CD4-positive, alpha-beta T cell treated with Interleukin-17A for 4 hours (primary cell): ENCODE measurements around the gene CHST4.
"Not testable (repeated sequence)": the region's sequence is repeated elsewhere in the genome, so short reads cannot be mapped to it uniquely, and the experiment has no call there.

Experiments
- DNase-seq: peaks from one replicate; pipeline ENCODE4 v3.0.0-alpha.2; 2020; ENCODE audit warnings: mixed read lengths

The CHST4 gene

DNA sequence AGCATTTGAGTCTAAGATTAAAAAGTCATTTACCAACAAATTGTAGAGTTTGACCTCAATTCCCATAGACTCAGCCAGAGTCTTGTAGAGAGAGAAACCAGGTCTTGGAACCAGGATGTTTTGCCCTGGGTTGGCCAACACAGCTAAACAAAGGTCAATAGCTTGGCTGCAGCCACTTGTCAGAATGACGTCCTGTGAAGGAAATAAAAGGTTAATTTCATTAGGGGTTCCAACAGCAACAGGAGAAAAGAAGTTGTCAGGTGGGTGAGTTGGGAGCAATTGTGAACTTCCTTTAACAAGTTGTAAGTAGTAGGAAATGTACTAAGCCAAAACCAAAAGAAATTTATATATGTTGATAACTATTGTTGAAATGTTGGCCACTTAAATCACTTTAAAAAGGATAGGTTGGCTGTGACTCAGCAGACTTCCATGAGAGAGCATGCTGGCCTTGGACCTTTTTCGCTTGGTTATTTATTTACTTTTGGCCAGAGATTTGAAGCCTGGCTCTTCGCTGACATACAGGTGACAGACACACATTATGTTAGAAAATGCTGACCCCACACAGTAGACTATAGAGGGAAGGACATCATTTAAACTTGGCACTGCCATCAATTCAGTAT, 46.4 kb downstream of the CHST4 start:
- no peak for DNase-seq

DNA sequence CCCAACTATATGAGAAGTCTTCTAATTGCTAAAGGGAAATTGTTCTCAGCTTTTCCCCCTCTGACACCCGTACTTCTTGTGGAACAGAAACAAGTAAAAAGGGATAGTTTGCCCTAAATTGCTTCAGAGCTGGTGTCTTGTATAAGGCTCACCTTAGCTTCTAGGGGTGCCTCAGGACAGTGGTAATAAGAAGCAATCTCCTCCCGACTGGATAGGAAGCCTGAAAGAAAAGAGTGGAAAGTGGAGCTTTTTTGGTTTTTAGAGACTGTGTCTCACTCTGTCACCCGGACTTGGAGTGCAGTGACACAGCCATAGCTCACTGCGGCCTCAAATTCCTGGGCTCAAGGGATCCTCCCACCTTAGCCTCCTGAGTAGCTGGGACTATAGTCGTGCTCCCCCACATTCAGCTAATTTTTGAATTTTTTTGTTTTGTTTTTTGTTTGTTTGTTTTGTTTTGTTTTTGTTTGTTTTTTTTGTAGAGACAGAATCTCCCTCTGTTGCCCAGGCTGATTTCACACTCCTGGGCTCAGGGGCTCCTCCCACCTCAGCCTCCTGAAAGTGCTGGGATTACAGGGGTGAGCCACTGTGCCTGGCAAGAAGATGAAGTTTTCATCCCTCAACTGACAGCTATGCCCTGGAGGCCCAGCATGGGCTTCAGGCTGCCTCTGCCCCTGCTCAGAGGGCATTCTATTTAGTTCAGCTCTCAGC, 47.3 kb downstream of the CHST4 start:
- no peak for DNase-seq

DNA sequence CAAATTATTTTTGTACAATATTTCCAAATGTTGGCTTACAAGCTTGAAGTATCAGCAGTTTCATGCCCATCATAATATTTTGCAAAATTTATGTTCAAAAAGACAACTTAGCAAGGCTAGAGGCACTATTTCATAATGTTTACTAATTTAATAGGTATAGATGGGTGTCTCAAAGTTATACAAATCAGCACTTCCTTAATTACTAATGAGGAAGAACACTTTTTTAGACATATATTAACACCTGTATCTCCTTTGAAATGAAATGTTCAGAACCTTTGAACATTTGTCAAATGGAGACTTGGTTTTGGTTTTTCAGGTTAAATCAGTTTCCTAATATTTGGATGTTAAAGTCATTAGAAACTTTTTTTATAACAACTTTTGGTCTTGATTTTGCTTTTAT, 48.5 kb downstream of the CHST4 start:
- no peak for DNase-seq

DNA sequence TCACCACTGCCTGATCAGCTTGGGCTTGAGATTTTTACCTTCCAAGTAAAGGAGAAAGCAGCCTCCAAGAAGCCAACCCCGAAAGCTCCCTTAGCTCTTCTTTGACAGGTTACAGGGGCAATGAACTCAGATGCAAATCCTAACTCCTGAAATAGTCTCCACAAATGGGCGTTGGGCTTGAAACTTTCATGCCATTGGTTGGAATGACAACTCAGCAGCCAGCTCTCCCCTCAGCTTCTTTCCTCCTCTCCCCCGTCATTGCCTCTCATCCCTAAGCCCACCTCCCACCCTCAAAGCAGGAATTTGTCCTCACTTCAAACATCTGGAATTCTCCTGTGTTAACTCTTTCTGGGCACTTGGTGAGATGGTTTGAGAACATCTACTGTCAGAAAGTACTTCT, 50.7 kb downstream of the CHST4 start, which contains the start of gene TAT:
Gene TAT (minus strand): TSS at position 122 of the 400 bp plus-strand sequence. CDS start 677 bp downstream, outside the sequence.
- no peak for DNase-seq

DNA sequence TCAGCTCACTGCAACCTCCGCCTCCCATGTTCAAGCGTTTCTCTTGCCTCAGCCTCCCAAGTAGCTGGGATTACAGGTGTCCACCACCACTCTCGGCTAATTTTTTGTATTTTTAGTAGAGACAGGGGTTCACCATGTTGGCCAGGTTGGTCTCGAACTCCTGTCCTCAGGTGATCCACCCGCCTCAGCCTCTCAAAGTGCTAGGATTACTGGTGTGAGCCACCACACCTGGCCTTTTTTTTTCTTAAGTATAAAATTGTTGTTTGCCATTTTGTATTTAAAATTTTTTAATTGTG, 56.3 kb downstream of the CHST4 start:
- not testable (repeated sequence) for DNase-seq

DNA sequence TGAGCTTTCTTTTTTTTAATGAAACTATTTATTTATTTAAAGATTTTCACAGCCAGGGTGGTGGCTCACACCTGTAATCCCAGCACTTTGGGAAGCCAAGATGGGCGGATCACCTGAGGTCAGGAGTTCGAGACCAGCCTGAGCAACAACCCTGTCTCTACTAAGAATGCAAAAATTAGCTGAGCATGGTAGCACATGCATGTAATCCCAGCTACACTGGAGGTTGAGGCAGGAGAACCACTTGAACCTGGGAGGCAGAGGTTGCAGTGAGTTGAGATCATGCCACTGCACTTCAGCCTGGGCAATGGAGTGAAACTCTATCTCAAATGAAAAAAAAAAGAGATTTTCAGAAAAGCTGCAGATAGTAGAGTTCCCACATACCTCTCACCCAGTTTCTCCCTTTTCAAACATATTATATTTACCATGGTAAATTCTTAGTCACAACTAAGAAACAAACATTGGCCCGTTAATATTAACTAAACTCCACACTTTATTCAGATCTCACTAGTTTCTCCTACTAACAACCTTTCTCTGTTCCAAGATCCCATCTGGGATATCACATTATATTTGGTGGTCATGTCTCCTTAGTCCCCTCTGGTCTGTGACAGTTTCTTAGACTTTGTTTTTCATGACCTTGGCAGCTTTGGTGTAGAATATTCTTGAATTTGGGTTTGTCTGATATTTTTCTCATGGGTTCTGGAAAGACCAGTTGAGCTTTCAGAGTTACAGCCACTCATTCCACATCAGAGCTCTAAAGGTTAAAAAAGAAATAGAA, 58.5 kb downstream of the CHST4 start:
- no peak for DNase-seq

DNA sequence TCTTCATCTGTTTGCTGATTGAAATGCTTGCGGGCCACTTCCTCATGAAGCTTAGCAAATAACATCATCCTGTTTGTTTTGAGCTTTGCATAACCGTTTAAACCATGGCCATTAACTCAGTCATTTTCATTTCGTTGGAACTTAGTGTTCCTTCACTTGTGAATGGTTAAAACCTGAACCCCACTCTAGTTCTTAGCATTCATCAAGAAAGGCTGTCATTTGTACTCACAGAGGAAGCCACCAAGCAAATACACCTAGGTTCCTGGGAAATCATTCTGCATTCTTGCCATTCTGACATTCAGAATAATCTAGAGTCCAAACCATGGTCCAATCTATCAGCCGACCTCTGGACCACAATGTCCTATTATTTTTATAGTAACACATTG, 59.1 kb downstream of the CHST4 start:
- DNase-seq, result no peak
